IMR-90 (cell line): Measurements from ENCODE around the gene CCL4. TPM values are rescaled to one million over a fixed set of nuclear protein-coding genes. Genes with fewer than 3 reads are reported as not detected.

ENCODE experiments used
- ATAC-seq: fragments of 200-7000 bp; cut with Tn5 transposase; 2 replicates; pipeline ENCODE4 v1.9.1; 2020; ENCODE audit warnings: low read depth, mild to moderate bottlenecking, moderate library complexity
- BruUV-seq: library from RNA; stranded (reverse); fragments of 400-500 nt; replicated peaks from 2 replicates; lab custom pipeline; 2021; lab: Mats Ljungman, UMichigan
- CTCF ChIA-PET: fragments of 300-600 bp; formaldehyde crosslinking; extraction: SDS; loops from one replicate; lab custom pipeline; 2021; ENCODE audit warnings: antibody characterized with exemption; lab: Yijun Ruan, JAX
- POLR2A ChIA-PET: fragments of 300-600 bp; sonication (Branson Sonifier 250); formaldehyde crosslinking; loops from one replicate; lab custom pipeline; 2022; ENCODE audit warnings: antibody characterized with exemption; ENCODE audit not compliant: unreplicated experiment; lab: Charles Lee
- DNase-seq: peaks from one replicate; pipeline ENCODE4 v3.0.0; 2013
- H2AFZ ChIP-seq: replicated peaks from 2 replicates; pipeline ENCODE3; 2013; ENCODE audit warnings: low read length, mild to moderate bottlenecking; ENCODE audit not compliant: poor library complexity
- H2AK5ac ChIP-seq: 2 replicates; pipeline ENCODE4 v1.6.1; 2013; ENCODE audit warnings: low read depth, low read length, inconsistent platforms
- H2AK9ac ChIP-seq: replicated peaks from 2 replicates; pipeline ENCODE3; 2013; ENCODE audit warnings: mild to moderate bottlenecking, low read depth, low read length, moderate library complexity; ENCODE audit not compliant: poor library complexity
- H2BK120ac ChIP-seq: 2 replicates; pipeline ENCODE4 v1.6.1; 2013; ENCODE audit warnings: low read depth, low read length, inconsistent platforms
- H2BK15ac ChIP-seq: 3 replicates; pipeline ENCODE4 v1.6.1; 2013; ENCODE audit warnings: low read depth, low read length, inconsistent platforms
- H2BK20ac ChIP-seq: 2 replicates; pipeline ENCODE4 v1.6.1; 2013; ENCODE audit warnings: low read depth, mild to moderate bottlenecking, inconsistent platforms, low read length, moderate library complexity
- H2BK5ac ChIP-seq: 2 replicates; pipeline ENCODE4 v1.6.1; 2013; ENCODE audit warnings: mild to moderate bottlenecking, low read depth, low read length, inconsistent platforms; ENCODE audit not compliant: poor library complexity, severe bottlenecking
- H3K14ac ChIP-seq: replicated peaks from 2 replicates; pipeline ENCODE4 v1.6.1; 2013; ENCODE audit warnings: low read depth, low read length, inconsistent platforms
- H3K18ac ChIP-seq: 2 replicates; pipeline ENCODE4 v1.6.1; 2013; ENCODE audit warnings: low read depth, low read length, control low read depth
- H3K23ac ChIP-seq: 2 replicates; pipeline ENCODE4 v1.6.1; 2013; ENCODE audit warnings: low read depth, low read length, inconsistent platforms
- H3K27ac ChIP-seq: 2 replicates; pipeline ENCODE4 v1.5.1; 2013; ENCODE audit warnings: mild to moderate bottlenecking, control low read depth, low read length; ENCODE audit not compliant: insufficient read depth
- H3K27me3 ChIP-seq: 2 replicates; pipeline ENCODE4 v1.6.1; 2013; ENCODE audit warnings: low read length; ENCODE audit not compliant: control insufficient read depth, insufficient read depth
- H3K36me3 ChIP-seq: 2 replicates; pipeline ENCODE4 v1.6.1; 2013; ENCODE audit warnings: low read length, mixed read lengths; ENCODE audit not compliant: control insufficient read depth, insufficient read depth
- H3K4ac ChIP-seq: 2 replicates; pipeline ENCODE4 v1.6.1; 2013; ENCODE audit warnings: low read depth, low read length, inconsistent platforms
- H3K4me1 ChIP-seq: 2 replicates; pipeline ENCODE4 v1.6.1; 2013; ENCODE audit warnings: low read length, mixed read lengths; ENCODE audit not compliant: control insufficient read depth, insufficient read depth
- H3K4me2 ChIP-seq: 2 replicates; pipeline ENCODE4 v1.6.1; 2013; ENCODE audit warnings: low read depth, mild to moderate bottlenecking, control low read depth, low read length, moderate library complexity
- H3K4me3 ChIP-seq: 2 replicates; pipeline ENCODE4 v1.5.1; 2013; ENCODE audit warnings: low read depth, mild to moderate bottlenecking, control low read depth, low read length, moderate library complexity; ENCODE audit not compliant: insufficient read depth
- H3K56ac ChIP-seq: 2 replicates; pipeline ENCODE4 v1.6.1; 2013; ENCODE audit warnings: low read length, inconsistent platforms; ENCODE audit not compliant: insufficient read depth; ENCODE audit errors: extremely low read depth
- H3K79me1 ChIP-seq, 2 experiments: 2 replicates each; pipeline ENCODE4 v1.6.1; 2013; ENCODE audit warnings: low read length in 2 of 2, inconsistent platforms in 1 of 2, low read depth in 1 of 2
- H3K9ac ChIP-seq: 2 replicates; pipeline ENCODE4 v1.6.1; 2013; ENCODE audit warnings: low read depth, low read length, control low read depth
- H3K9me1 ChIP-seq: 2 replicates; pipeline ENCODE4 v1.6.1; 2013; ENCODE audit warnings: low read length, inconsistent platforms; ENCODE audit not compliant: insufficient read depth
- H3K9me3 ChIP-seq: 2 replicates; pipeline ENCODE4 v1.6.1; 2013; ENCODE audit warnings: low read length; ENCODE audit not compliant: control insufficient read depth, insufficient read depth
- H4K20me1 ChIP-seq: 2 replicates; pipeline ENCODE4 v1.6.1; 2013; ENCODE audit warnings: low read length, inconsistent platforms; ENCODE audit not compliant: insufficient read depth
- H4K5ac ChIP-seq: 2 replicates; pipeline ENCODE4 v1.6.1; 2013; ENCODE audit warnings: mild to moderate bottlenecking, low read depth, low read length, control low read depth
- H4K8ac ChIP-seq, 2 experiments: 2 replicates each; pipeline ENCODE4 v1.6.1; 2013; ENCODE audit warnings: low read depth in 2 of 2, low read length in 2 of 2, control low read depth in 1 of 2, inconsistent platforms in 1 of 2
- H4K91ac ChIP-seq: 2 replicates; pipeline ENCODE4 v1.6.1; 2013; ENCODE audit warnings: low read depth, low read length, inconsistent platforms; ENCODE audit not compliant: insufficient read depth
- BHLHE40 ChIP-seq: fragments of 150-350 bp; IDR thresholded peaks from 2 replicates; pipeline ENCODE4 v1.6.1; 2016; ENCODE audit warnings: mild to moderate bottlenecking, low read depth, low read length
- ELK1 ChIP-seq: fragments of 150-350 bp; IDR thresholded peaks from 2 replicates; pipeline ENCODE4 v1.6.1; 2016; ENCODE audit warnings: low read depth, mild to moderate bottlenecking, low read length, moderate library complexity, borderline replicate concordance
- MXI1 ChIP-seq: IDR thresholded peaks from 2 replicates; pipeline ENCODE4 v1.6.1; 2012; ENCODE audit warnings: low read depth, mild to moderate bottlenecking, low read length, moderate library complexity, borderline replicate concordance
- WGBS, 2 experiments: methylation state at CpG; one replicate each; pipeline versions ENCODE4 v1.1.5 to v1.1.7; 2013; ENCODE audit warnings: missing lambda C conversion rate in 2 of 2; ENCODE audit not compliant: insufficient read length in 1 of 2; ENCODE audit errors: extremely low coverage in 2 of 2; 5-methylcytosine and 5-hydroxymethylcytosine counted together
- dilution Hi-C: fragments of 300-500 bp; cut with HindIII; formaldehyde crosslinking; loops from one replicate; pipeline ENCODE4 v1.14.3; 2018; ENCODE audit warnings: low sequenced_read_pairs; ENCODE audit not compliant: unreplicated experiment
- in situ Hi-C: fragments of 300-500 bp; cut with MboI; formaldehyde crosslinking; loops from 3 replicates; pipeline ENCODE4 v1.14.3; 2019; ENCODE audit warnings: low sequenced_read_pairs, inconsistent platforms, mixed read lengths
- intact Hi-C: fragments of 100-400 bp; cut with micrococcal nuclease; formaldehyde crosslinking; loops from 2 replicates; pipeline ENCODE4 v1.10.0; 2022
- polyA plus RNA-seq, 3 experiments: library from polyadenylated mRNA; depleted of rRNA; stranded (reverse); fragments of >200 nt; gene quantifications; 2 replicates each; pipeline ENCODE4 v1.2.3, GENCODE V29; 2012; ENCODE audit warnings: low replicate concordance in 1 of 3
- total RNA-seq: library from RNA; depleted of rRNA; stranded (reverse); fragments of >200 nt; gene quantifications from 2 replicates; pipeline ENCODE4 v1.2.3, GENCODE V29; 2012

CCL4 gene
- total and polyA plus RNA-seq, 2 of the 4 experiments (the other 2 are of a cell fraction), result not detected

- Histone ChIP-seq H2BK5ac (no peak overlapping the region), H3K9ac (no peak overlapping the region), H3K4me3 (no peak overlapping the region), H2BK120ac (no peak overlapping the region), H4K5ac (no peak overlapping the region), H2BK15ac (no peak overlapping the region), H2AFZ (no peak overlapping the region), H3K4ac (no peak overlapping the region), H3K18ac (no peak overlapping the region), H2AK9ac (no peak overlapping the region), H3K27me3 (no peaks in the 10 kb centered on the region), H3K56ac (no peak overlapping the region), H3K14ac (no peak overlapping the region), H4K8ac (no peak overlapping the region), H2BK20ac (no peak overlapping the region), H3K23ac (no peak overlapping the region), H3K27ac (no peak overlapping the region), H3K9me1 (no peaks in the 10 kb centered on the region), H4K20me1 (no peaks in the 10 kb centered on the region), H3K4me1 (no peaks in the 10 kb centered on the region), H3K4me2 (no peak overlapping the region), H4K91ac (no peak overlapping the region), H3K79me1 (no peaks in the 10 kb centered on the region), H2AK5ac (no peak overlapping the region), H3K9me3 (no peaks in the 10 kb centered on the region), H3K36me3 (no peaks in the 10 kb centered on the region)
- DNase-seq (no peak), ATAC-seq (no peak)
- intact Hi-C loops (loop anchor here (10.0 kb wide), 1 partner anchor 76 kb away; no protein-coding TSS in a partner anchor), dilution Hi-C loops (no loop called here), in situ Hi-C loops (no loop called here)
- ChIA-PET POLR2A (no interaction called here), CTCF (interaction anchor here (0.6 kb wide), 1 partner anchor 70 kb away, joined by 6 read pairs; no protein-coding TSS in a partner anchor)
- WGBS, 2 experiments, result no CpG with 5 or more reads among the region's 3 CpGs
- no TSS peak for BruUV-seq
- TF ChIP-seq MXI1, result no peak
- TF ChIP-seq ELK1, result no peak
- TF ChIP-seq BHLHE40, result no peak
These were observed 35.1 kb upstream of the CCL4 start for GRCh38 chr17:36068524-36068923.
